OCI-LY3 (cell line): ENCODE data around the gene IFITM1.

Experiments
- H2AFZ ChIP-seq: fragments of 200-600, 300-600 bp; shearing (Covaris generic); 2 replicates; pipeline ENCODE4 v1.6.0; 2014; ENCODE audit warnings: antibody characterized with exemption, low read depth, low read length
- H3K27ac ChIP-seq: fragments of 200-600, 300-600 bp; sonication (generic); 2 replicates; pipeline ENCODE4 v1.5.1; 2014; ENCODE audit warnings: mild to moderate bottlenecking, low read length, moderate library complexity, mixed read lengths
- H3K27me3 ChIP-seq: fragments of 200-600, 300-600 bp; sonication (generic); 2 replicates; pipeline ENCODE4 v1.6.1; 2014; ENCODE audit warnings: low read depth, low read length, mixed read lengths
- H3K36me3 ChIP-seq: fragments of 200-600, 300-600 bp; sonication (generic); replicated peaks from 2 replicates; pipeline ENCODE3; 2014; ENCODE audit warnings: low read depth, low read length, mixed read lengths
- H3K4me1 ChIP-seq: fragments of 300-600, 200-600 bp; sonication (generic); 2 replicates; pipeline ENCODE4 v1.6.1; 2014; ENCODE audit warnings: low read length, mixed read lengths
- H3K4me2 ChIP-seq: fragments of 200-600, 300-600 bp; sonication (generic); 2 replicates; pipeline ENCODE4 v1.6.1; 2014; ENCODE audit warnings: low read length, mixed read lengths
- H3K4me3 ChIP-seq: fragments of 300-600, 200-600 bp; sonication (generic); 2 replicates; pipeline ENCODE4 v1.5.1; 2014; ENCODE audit warnings: antibody characterized with exemption, mild to moderate bottlenecking, low read length, moderate library complexity
- H3K79me2 ChIP-seq: fragments of 300-600, 200-600 bp; shearing (Covaris generic); 2 replicates; pipeline ENCODE4 v1.6.1; 2014; ENCODE audit warnings: mild to moderate bottlenecking, low read length, mixed read lengths
- H3K9ac ChIP-seq: fragments of 300-600, 200-600 bp; shearing (Covaris generic); 2 replicates; pipeline ENCODE4 v1.6.0; 2014; ENCODE audit warnings: mild to moderate bottlenecking, low read length, moderate library complexity
- H3K9me3 ChIP-seq: fragments of 200-600, 300-600 bp; shearing (Covaris generic); 2 replicates; pipeline ENCODE4 v1.6.1; 2014; ENCODE audit warnings: low read length, mixed read lengths; ENCODE audit not compliant: insufficient read depth
- H4K20me1 ChIP-seq: fragments of 200-600, 300-600 bp; sonication (generic); 2 replicates; pipeline ENCODE4 v1.6.1; 2016; ENCODE audit warnings: low read length, mixed read lengths; ENCODE audit not compliant: insufficient read depth
- CTCF ChIP-seq: fragments of 200-600, 300-600 bp; sonication (generic); IDR thresholded peaks from 2 replicates; pipeline ENCODE4 v1.5.1; 2014; ENCODE audit warnings: antibody characterized with exemption, low read length, low read depth
- EZH2phosphoT487 ChIP-seq: fragments of 200-600 bp; shearing (Covaris generic); IDR thresholded peaks from 2 replicates; pipeline ENCODE4 v1.6.1; 2018; ENCODE audit warnings: antibody characterized with exemption, mixed run types, low read depth

The IFITM1 gene

GRCh38 chr11:356610-357009 lies 42.8 kb downstream of the IFITM1 start:
- Histone ChIP-seq H3K27me3 (0 out of 2 replicates have a peak, but pooled peaks cover 2% of the 10 kb centered on the region), H3K9ac (no peak overlapping the region), H3K4me2 (no peak overlapping the region), H3K4me1 (peaks cover 16% of the 10 kb centered on the region), H3K4me3 (no peak overlapping the region), H3K79me2 (no peaks in the 10 kb centered on the region), H2AFZ (no peak overlapping the region), H3K36me3 (no peaks in the 10 kb centered on the region), H3K27ac (no peak overlapping the region), H3K9me3 (no peaks in the 10 kb centered on the region), H4K20me1 (no peaks in the 10 kb centered on the region)
- no peak for TF ChIP-seq CTCF
- TF ChIP-seq EZH2phosphoT487: no peak

DNA sequence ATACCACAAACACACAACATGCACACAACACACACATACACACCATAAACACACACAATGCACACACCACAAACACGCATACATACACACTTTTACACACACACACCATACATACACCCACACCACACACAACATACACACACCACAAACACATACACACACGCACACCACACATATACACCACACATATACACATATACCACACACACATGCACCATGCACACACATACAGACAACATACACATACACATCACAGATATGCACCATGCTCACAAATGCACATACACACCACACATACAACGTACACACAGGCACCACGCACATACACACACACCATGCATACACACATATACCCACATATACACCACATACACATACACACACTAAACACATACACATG lies 43.7 kb downstream of the IFITM1 start:
- Histone ChIP-seq H3K9me3 (no peaks in the 10 kb centered on the region), H3K36me3 (no peaks in the 10 kb centered on the region), H3K4me3 (no peak overlapping the region), H3K27me3 (0 out of 2 replicates have a peak, but pooled peaks cover 2% of the 10 kb centered on the region), H4K20me1 (no peaks in the 10 kb centered on the region), H3K79me2 (no peaks in the 10 kb centered on the region), H3K4me1 (peaks cover 16% of the 10 kb centered on the region), H2AFZ (no peak overlapping the region), H3K9ac (no peak overlapping the region), H3K27ac (no peak overlapping the region), H3K4me2 (no peak overlapping the region)
- TF ChIP-seq EZH2phosphoT487 (no peak), CTCF (no peak)

GRCh38 chr11:358129-358800 lies 44.4 kb downstream of the IFITM1 start:
- Histone ChIP-seq H3K4me2 (no peak overlapping the region), H2AFZ (no peak overlapping the region)

More at GRCh38 chr11:358129-358800, 44.4 kb downstream of the IFITM1 start:
- Histone ChIP-seq H3K79me2 (no peaks in the 10 kb centered on the region), H3K27me3 (0 out of 2 replicates have a peak, but pooled peaks cover 2% of the 10 kb centered on the region), H3K9ac (no peak overlapping the region), H4K20me1 (no peaks in the 10 kb centered on the region), H3K27ac (no peak overlapping the region), H3K36me3 (no peaks in the 10 kb centered on the region), H3K9me3 (no peaks in the 10 kb centered on the region), H3K4me3 (no peak overlapping the region), H3K4me1 (peaks cover 16% of the 10 kb centered on the region)
- no peak for TF ChIP-seq EZH2phosphoT487
- no peak for TF ChIP-seq CTCF
